Naive thymus-derived CD4-positive, alpha-beta T cell (primary cell): ENCODE results near the gene MAFG. TPM values are rescaled to one million over a fixed set of nuclear protein-coding genes. Genes with fewer than 3 reads are reported as not detected.

ENCODE experiments used
- ATAC-seq: fragments of 150-1000 bp; cut with Tn5 transposase; 2 replicates; pipeline ENCODE4 v1.10.0; 2021; ENCODE audit warnings: mild to moderate bottlenecking, moderate library complexity
- CTCF ChIA-PET: fragments of 350-600 bp; sonication (Branson Sonifier 250); formaldehyde crosslinking; loops from one replicate; lab custom pipeline; 2021; ENCODE audit warnings: antibody characterized with exemption; lab: Charles Lee
- POLR2A ChIA-PET: fragments of 350-600 bp; sonication (Branson Sonifier 250); formaldehyde crosslinking; loops from one replicate; lab custom pipeline; 2021; ENCODE audit warnings: antibody characterized with exemption, inconsistent platforms; lab: Charles Lee
- DNase-seq, 9 donors: peaks; one replicate each; pipeline versions ENCODE4 v3.0.0 to v3.0.0-alpha.2; 2020 to 2022; ENCODE audit warnings: mixed read lengths in 1 of 9
- H3K27ac ChIP-seq: one replicate; pipeline ENCODE4 v1.7.0; 2013; ENCODE audit warnings: mild to moderate bottlenecking, low read depth, low read length, moderate library complexity
- H3K27me3 ChIP-seq, 2 donors: one replicate each; pipeline ENCODE4 v1.7.0; 2013; ENCODE audit warnings: low read length in 2 of 2, mild to moderate bottlenecking in 2 of 2, moderate library complexity in 2 of 2; ENCODE audit not compliant: control insufficient read depth in 2 of 2, insufficient read depth in 2 of 2
- H3K36me3 ChIP-seq, 3 experiments: 1 replicate in 2 of 3; 2 replicates in 1 of 3; pipeline ENCODE4 v1.7.0; 2013; ENCODE audit warnings: low read length in 3 of 3, mild to moderate bottlenecking in 3 of 3, moderate library complexity in 1 of 3; ENCODE audit not compliant: insufficient read depth in 3 of 3, control insufficient read depth in 2 of 3
- H3K4me1 ChIP-seq, 2 donors: one replicate each; pipeline ENCODE4 v1.7.0; 2013; ENCODE audit warnings: low read length in 2 of 2, mild to moderate bottlenecking in 2 of 2, moderate library complexity in 1 of 2; ENCODE audit not compliant: control insufficient read depth in 2 of 2, insufficient read depth in 2 of 2
- H3K4me3 ChIP-seq: 2 replicates; pipeline ENCODE4 v1.7.0; 2013; ENCODE audit warnings: mild to moderate bottlenecking, low read length
- H3K9me3 ChIP-seq, 3 experiments: 1 replicate in 2 of 3; 2 replicates in 1 of 3; pipeline ENCODE4 v1.7.0; 2013; ENCODE audit warnings: low read length in 3 of 3; ENCODE audit not compliant: control insufficient read depth in 2 of 3
- H3K27ac Mint-ChIP-seq, 9 donors: one replicate each; pipeline ENCODE4 v1.8.0; 2020 to 2022; ENCODE audit warnings: mixed read lengths in 9 of 9, mild to moderate bottlenecking in 8 of 9, moderate library complexity in 5 of 9, inconsistent platforms in 2 of 9
- H3K27me3 Mint-ChIP-seq, 5 donors: one replicate each; pipeline ENCODE4 v1.8.0; 2021 to 2022; ENCODE audit warnings: mixed read lengths in 5 of 5, mild to moderate bottlenecking in 1 of 5
- H3K36me3 Mint-ChIP-seq, 5 donors: one replicate each; pipeline ENCODE4 v1.8.0; 2020 to 2022; ENCODE audit warnings: mixed read lengths in 5 of 5, mild to moderate bottlenecking in 3 of 5, inconsistent platforms in 1 of 5
- H3K4me1 Mint-ChIP-seq, 7 donors: one replicate each; pipeline ENCODE4 v1.8.0; 2020 to 2022; ENCODE audit warnings: mixed read lengths in 7 of 7, mild to moderate bottlenecking in 3 of 7, inconsistent platforms in 1 of 7
- H3K4me3 Mint-ChIP-seq, 10 donors: one replicate each; pipeline ENCODE4 v1.8.0; 2020 to 2022; ENCODE audit warnings: mild to moderate bottlenecking in 10 of 10, mixed read lengths in 10 of 10, moderate library complexity in 6 of 10, inconsistent platforms in 2 of 10
- H3K9me3 Mint-ChIP-seq, 11 donors: one replicate each; pipeline ENCODE4 v1.8.0; 2020 to 2022; ENCODE audit warnings: mixed read lengths in 11 of 11, mild to moderate bottlenecking in 4 of 11, inconsistent platforms in 1 of 11, moderate library complexity in 1 of 11
- intact Hi-C, 2 donors: fragments of 100-400 bp; cut with micrococcal nuclease; formaldehyde crosslinking; loops; one replicate each; pipeline ENCODE4 v1.15.1; 2023
- polyA plus RNA-seq, 2 donors: library from polyadenylated mRNA; unstranded; fragments of 300-500 nt; fragmentation: Illumina TruSeq; gene quantifications; one replicate each; pipeline ENCODE4 v1.2.3, GENCODE V29; 2021
- total RNA-seq, 6 experiments: library from RNA in 5 of 6; stranded (reverse) in 5 of 6; gene quantifications; 1 replicate in 5 of 6; 2 replicates in 1 of 6; pipeline ENCODE4 v1.2.3 and lab custom pipeline; 2021 to 2026

MAFG gene
- total and polyA plus RNA-seq, 7 experiments from 2014 or later, result 2.4 to 28.1 (median 16.0) TPM

DNA sequence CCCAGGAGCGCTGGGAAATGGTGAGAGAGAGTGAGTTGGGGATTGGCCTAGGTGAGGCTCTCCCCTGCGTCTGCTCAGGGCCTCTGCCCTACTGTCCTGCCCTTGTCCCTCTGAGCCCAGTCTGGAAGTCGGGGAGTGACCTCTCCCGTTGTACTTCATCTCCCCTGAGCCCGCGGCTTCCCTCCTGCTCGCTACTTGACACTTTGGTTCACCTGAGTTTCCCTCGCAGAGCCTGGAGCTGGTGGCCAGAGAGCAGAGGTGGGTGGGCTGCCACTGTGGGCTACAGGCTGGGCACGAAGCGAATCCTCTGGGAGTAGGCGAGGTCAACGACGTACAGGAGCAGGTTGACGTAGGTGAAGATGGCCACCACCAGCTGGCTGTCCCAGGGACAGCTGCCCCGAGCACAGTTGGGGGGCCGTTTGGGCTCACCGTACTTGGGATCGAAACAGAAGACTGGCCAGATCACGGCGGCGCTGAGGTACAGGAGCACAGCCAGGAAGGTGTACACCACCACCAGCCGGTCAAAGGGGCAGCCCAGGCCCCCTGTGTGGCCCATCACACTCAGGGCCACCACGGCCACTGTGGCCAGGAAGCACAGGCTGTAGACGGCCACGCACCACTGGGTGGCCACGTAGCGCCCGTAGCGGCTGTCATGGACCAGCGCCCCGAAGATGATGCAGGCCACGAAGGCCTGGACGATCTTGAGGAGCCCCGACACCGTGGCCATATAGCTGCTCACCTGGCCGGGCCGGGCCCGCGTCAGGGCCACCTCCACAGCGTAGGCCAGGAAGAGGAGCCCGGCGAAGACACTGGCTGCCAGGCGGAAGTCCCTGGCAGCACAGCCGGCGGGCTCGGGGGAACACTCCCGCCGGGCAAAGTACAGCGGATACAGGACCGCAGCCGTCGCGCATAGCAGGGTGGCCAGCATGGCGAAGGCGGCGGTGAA is 13.3 kb upstream of the MAFG start:
- intact Hi-C loops, result no loop called here
- Histone ChIP-seq H3K9me3 (no peaks in the 10 kb centered on the region), H3K27ac (no peak overlapping the region), H3K4me3 (no peak overlapping the region), H3K27me3 (no peaks in the 10 kb centered on the region), H3K4me1 (peaks cover 0 to 3% of the 10 kb centered on the region in 2 donors), H3K36me3 (no peaks in the 10 kb centered on the region)
- Mint-ChIP-seq H3K27ac (no peak overlapping the region), H3K4me1 (peaks cover 0 to 10% (median 6%) of the 10 kb centered on the region in 7 donors), H3K36me3 (no peaks in the 10 kb centered on the region), H3K27me3 (peaks cover 0 to 6% (median 0%) of the 10 kb centered on the region in 5 donors), H3K9me3 (no peaks in the 10 kb centered on the region), H3K4me3 (no peak overlapping the region)
- ATAC-seq, result no peak
- DNase-seq, result no peak
- POLR2A ChIA-PET, result no interaction called here
- CTCF ChIA-PET, result interaction anchor here (0.6 kb wide), 1 partner anchor 1774 kb away, joined by 5 read pairs; no protein-coding TSS in a partner anchor

DNA sequence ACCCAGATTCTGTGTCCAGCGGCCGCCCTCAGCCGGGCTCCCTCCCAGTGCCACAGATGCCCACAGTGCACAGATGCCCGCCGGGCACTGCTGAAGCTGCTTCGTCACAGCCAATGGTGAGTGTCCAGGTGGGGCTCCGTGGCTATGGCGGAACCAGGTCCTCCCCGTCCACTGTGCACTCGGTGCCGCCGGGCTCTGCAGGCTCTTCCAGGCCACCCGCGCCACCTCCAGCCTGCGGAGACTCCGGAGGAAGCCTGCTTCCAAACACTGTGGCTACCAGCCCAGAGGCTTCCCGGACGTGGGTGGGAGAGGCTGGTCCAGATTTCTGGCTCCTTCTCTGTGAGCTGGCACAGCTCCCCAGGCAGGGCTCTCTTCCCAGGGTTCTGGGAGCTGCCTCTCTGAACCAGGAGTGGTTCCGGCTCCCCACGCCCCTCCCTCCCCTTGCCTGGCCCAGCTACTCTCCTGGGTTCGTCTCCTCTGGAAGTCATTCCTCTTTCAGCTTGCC is 12.4 kb upstream of the MAFG start:
- Mint-ChIP-seq H3K9me3 (no peaks in the 10 kb centered on the region), H3K4me3 (no peak overlapping the region), H3K27me3 (peaks cover 0 to 6% (median 0%) of the 10 kb centered on the region in 5 donors), H3K36me3 (no peaks in the 10 kb centered on the region), H3K27ac (peak overlapping the region in 1 of 9 donors; percentile 32), H3K4me1 (peaks cover 0 to 13% (median 8%) of the 10 kb centered on the region in 7 donors)
- CTCF ChIA-PET, result interaction anchor here (0.6 kb wide), 1 partner anchor 1773 kb away, joined by 5 read pairs; no protein-coding TSS in a partner anchor
- H3K27me3 ChIP-seq, result no peaks in the 10 kb centered on the region
- no peak overlapping the region for H3K4me3 ChIP-seq
- ATAC-seq (no peak), DNase-seq (no peak)
- intact Hi-C loops, result no loop called here
- POLR2A ChIA-PET, result no interaction called here
- H3K9me3 ChIP-seq, result no peaks in the 10 kb centered on the region
- H3K4me1 ChIP-seq, result peaks cover 0 to 3% of the 10 kb centered on the region in 2 donors
- no peak overlapping the region for H3K27ac ChIP-seq
- H3K36me3 ChIP-seq, result no peaks in the 10 kb centered on the region

DNA sequence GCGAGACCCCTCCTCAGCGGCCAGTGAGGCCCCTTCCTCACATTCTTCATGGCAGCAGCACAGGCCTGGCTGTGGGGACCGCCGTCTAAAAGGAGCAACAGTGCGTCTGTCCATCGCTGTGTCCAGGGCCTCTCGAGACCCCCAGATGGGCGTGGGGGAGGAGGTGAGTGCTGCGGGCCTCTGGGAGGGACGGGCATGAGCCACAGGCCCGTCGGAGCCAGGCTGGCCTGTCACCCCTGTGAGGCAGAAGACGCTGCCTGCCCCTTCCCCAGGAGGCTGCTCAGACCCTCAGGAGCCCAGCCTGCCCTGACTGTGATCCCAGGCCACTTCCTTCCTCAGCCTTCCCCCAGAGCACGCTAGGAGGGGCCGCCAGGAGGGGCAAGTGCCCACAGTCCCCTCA is 11.7 kb upstream of the MAFG start:
- POLR2A ChIA-PET, result no interaction called here
- Mint-ChIP-seq H3K36me3 (no peaks in the 10 kb centered on the region), H3K9me3 (no peaks in the 10 kb centered on the region), H3K4me1 (peaks cover 0 to 13% (median 8%) of the 10 kb centered on the region in 7 donors), H3K27me3 (peaks cover 0 to 6% (median 0%) of the 10 kb centered on the region in 5 donors), H3K4me3 (no peak overlapping the region), H3K27ac (no peak overlapping the region)
- ATAC-seq (no peak), DNase-seq (no peak)
- Histone ChIP-seq H3K27me3 (no peaks in the 10 kb centered on the region), H3K27ac (no peak overlapping the region), H3K9me3 (no peaks in the 10 kb centered on the region), H3K4me1 (peaks cover 0 to 3% of the 10 kb centered on the region in 2 donors), H3K4me3 (no peak overlapping the region), H3K36me3 (no peaks in the 10 kb centered on the region)
- CTCF ChIA-PET, result no interaction called here
- intact Hi-C loops, result no loop called here

DNA sequence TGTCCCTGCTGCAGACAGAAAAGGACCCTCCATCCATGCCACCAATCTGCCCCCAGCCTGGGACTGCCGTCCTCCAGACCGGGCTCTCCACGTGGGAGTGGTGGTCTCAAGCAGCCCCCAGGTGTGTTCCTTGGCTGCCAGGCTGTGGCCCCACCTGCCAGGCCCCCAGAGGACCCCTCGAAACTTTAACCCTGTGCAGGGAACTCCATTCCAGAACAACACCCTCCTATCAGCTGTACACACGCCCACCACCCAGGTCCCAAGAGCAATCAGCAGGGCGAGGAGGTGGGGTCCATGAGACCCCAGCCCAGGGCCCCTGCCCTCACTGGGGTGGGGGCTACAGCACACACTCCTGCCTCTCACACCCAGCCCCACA is 8.2 kb upstream of the MAFG start:
- intact Hi-C loops, result loop anchor here in 1 of 2 donors (2.0 kb wide), 1 partner anchor 41 kb away; the partner anchor contains the start of gene ASPSCR1
- CTCF ChIA-PET, result interaction anchor here (0.7 kb wide), 1 partner anchor 823 kb away, joined by 3 read pairs; no protein-coding TSS in a partner anchor
- no peak overlapping the region for H3K4me3 ChIP-seq
- H3K9me3 Mint-ChIP-seq, result no peaks in the 10 kb centered on the region
- peaks cover 0 to 18% (median 0%) of the 10 kb centered on the region in 5 donors for H3K27me3 Mint-ChIP-seq
- POLR2A ChIA-PET, result no interaction called here
- no peaks in the 10 kb centered on the region for H3K9me3 ChIP-seq
- peaks cover 0 to 13% (median 9%) of the 10 kb centered on the region in 7 donors for H3K4me1 Mint-ChIP-seq
- no peaks in the 10 kb centered on the region for H3K27me3 ChIP-seq
- H3K36me3 Mint-ChIP-seq, result no peaks in the 10 kb centered on the region
- no peak for ATAC-seq
- H3K4me1 ChIP-seq, result peaks cover 0 to 3% of the 10 kb centered on the region in 2 donors
- peak overlapping the region in 1 of 9 donors; percentile 25 for H3K27ac Mint-ChIP-seq
- no peaks in the 10 kb centered on the region for H3K36me3 ChIP-seq
- no peak overlapping the region for H3K27ac ChIP-seq
- H3K4me3 Mint-ChIP-seq, result peak overlapping the region in 8 of 10 donors; percentile 24 to 74 (median 52)
- no peak for DNase-seq

DNA sequence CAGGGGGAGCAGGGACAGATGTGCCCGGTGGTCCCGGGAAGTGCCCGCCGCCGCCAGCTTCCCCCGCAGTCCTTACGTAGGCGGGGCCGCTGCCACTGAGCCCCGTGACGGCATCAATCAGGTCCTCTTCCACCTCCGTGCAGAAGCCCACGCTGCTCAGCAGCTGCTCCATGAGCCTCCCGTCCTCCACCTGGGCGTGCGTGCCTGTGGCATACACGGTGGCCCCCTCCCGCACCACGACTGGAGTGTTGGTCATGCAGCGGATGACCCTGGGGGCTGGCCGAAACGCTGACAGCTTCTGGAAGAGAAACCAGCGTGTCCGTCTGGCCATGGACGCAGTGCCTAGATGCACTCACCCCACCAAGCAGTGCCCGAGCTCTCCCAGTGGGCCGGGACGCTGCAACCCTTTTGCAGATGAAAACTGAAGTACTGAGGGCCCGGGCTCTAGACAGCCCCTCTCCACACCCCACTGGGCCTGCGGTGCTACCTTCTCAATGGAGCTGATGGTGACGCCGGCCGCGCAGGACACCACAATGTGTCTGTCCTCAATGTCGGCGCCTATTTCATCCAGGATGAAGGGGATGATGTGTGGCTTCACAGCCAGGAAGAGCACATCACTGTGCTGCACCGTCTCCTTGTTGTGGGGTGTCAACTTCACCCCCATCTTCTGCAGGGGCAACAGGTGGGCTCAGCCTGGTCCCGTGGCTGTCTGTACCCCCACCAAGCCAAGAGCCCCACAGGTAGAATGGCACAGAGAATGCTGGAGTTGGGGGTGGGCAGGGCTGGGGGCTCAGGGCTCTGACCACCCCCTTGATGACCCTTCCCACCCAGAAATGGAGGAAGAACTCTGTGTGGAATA is 7.5 kb upstream of the MAFG start:
- no peaks in the 10 kb centered on the region for H3K36me3 ChIP-seq
- Mint-ChIP-seq H3K36me3 (no peaks in the 10 kb centered on the region), H3K9me3 (no peaks in the 10 kb centered on the region), H3K4me1 (peaks cover 0 to 13% (median 9%) of the 10 kb centered on the region in 7 donors), H3K27ac (no peak overlapping the region), H3K4me3 (peak overlapping the region in 4 of 10 donors; percentile 45 to 71 (median 58)), H3K27me3 (peaks cover 0 to 12% (median 0%) of the 10 kb centered on the region in 5 donors)
- no peak overlapping the region for H3K4me3 ChIP-seq
- DNase-seq, result no peak
- POLR2A ChIA-PET, result no interaction called here
- ATAC-seq, result no peak
- no peak overlapping the region for H3K27ac ChIP-seq
- H3K27me3 ChIP-seq, result no peaks in the 10 kb centered on the region
- H3K4me1 ChIP-seq, result peaks cover 0 to 3% of the 10 kb centered on the region in 2 donors
- no peaks in the 10 kb centered on the region for H3K9me3 ChIP-seq
- intact Hi-C loops, result no loop called here
- CTCF ChIA-PET, result interaction anchor here (0.7 kb wide), 1 partner anchor 824 kb away, joined by 3 read pairs; no protein-coding TSS in a partner anchor

DNA sequence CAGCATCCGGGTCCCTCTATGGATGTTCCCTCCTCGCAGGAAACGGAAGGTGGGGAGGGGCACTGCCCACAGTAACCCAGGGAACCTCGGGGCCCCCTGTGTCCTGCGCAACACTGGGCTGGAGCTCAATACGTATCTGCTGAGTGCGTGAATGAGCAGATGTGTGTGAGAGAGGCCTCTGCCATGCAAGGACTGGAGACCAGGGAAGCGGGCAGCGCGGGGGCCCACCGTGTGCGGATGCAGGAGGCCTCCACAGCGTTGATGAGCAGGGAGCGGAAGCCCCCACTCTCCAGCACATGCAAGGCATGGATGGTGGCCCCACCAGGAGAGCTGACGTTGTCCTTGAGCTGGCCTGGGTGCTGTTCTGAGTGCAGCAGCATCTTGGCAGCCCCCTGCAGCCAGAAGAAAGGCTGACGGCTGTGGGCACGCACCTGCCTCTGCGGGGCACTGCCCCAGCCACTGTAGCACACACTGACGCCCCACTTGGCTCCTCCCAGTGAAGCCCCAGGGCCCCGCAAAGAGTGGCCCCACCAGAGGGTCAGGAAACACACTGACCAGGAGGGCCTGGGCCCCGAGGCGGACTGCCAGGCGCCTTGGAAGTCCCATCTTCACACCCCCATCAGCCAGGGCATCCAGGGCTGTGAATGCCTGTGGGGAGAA is 6.7 kb upstream of the MAFG start:
- Histone ChIP-seq H3K27me3 (peaks cover 0 to 4% of the 10 kb centered on the region in 2 donors), H3K27ac (no peak overlapping the region), H3K4me3 (no peak overlapping the region), H3K36me3 (no peaks in the 10 kb centered on the region), H3K9me3 (no peaks in the 10 kb centered on the region), H3K4me1 (peaks cover 0 to 3% of the 10 kb centered on the region in 2 donors)
- intact Hi-C loops, result no loop called here
- Mint-ChIP-seq H3K4me1 (peaks cover 0 to 13% (median 9%) of the 10 kb centered on the region in 7 donors), H3K9me3 (no peaks in the 10 kb centered on the region), H3K27me3 (peaks cover 0 to 14% (median 0%) of the 10 kb centered on the region in 5 donors), H3K27ac (peak overlapping the region in 1 of 9 donors; percentile 18), H3K4me3 (no peak overlapping the region), H3K36me3 (no peaks in the 10 kb centered on the region)
- POLR2A ChIA-PET, result no interaction called here
- no peak for ATAC-seq
- no peak for DNase-seq
- CTCF ChIA-PET, result no interaction called here
